SK-N-SH treated with all-trans-retinoic acid at 6 μM for 48 hours (cell line): ENCODE measurements around the gene DEAF1.

Source experiments
- ATAC-seq: fragments of 200-7000 bp; cut with Tn5 transposase; 3 replicates; pipeline ENCODE4 v1.9.1; 2020; ENCODE audit warnings: mild to moderate bottlenecking, moderate library complexity
- BACH2 ChIP-seq: fragments of 250-450 bp; sonication (Bioruptor Pico); IDR thresholded peaks from 2 replicates; pipeline ENCODE4 v1.9.0; 2021; ENCODE audit warnings: mild to moderate bottlenecking, borderline replicate concordance
- CSDC2 ChIP-seq: fragments of 250-450 bp; sonication (Bioruptor Pico); IDR thresholded peaks from 2 replicates; pipeline ENCODE4 v1.5.0; 2020; ENCODE audit warnings: mild to moderate bottlenecking, moderate library complexity
- ESRRG ChIP-seq: fragments of 250-450 bp; sonication (Bioruptor Pico); IDR thresholded peaks from 2 replicates; pipeline ENCODE4 v1.6.1; 2021; ENCODE audit warnings: mild to moderate bottlenecking
- GLIS3 ChIP-seq: fragments of 250-450 bp; sonication (Bioruptor Pico); IDR thresholded peaks from 2 replicates; pipeline ENCODE4 v1.5.0; 2020; ENCODE audit warnings: mild to moderate bottlenecking, moderate library complexity
- OSR1 ChIP-seq: fragments of 250-450 bp; sonication (Bioruptor Pico); IDR thresholded peaks from 2 replicates; pipeline ENCODE4 v1.8.0; 2022; ENCODE audit warnings: moderate library complexity, mild to moderate bottlenecking, inconsistent platforms
- TCF4 ChIP-seq: fragments of 250-450 bp; sonication (Bioruptor Pico); IDR thresholded peaks from 2 replicates; pipeline ENCODE4 v1.8.0; 2021; ENCODE audit warnings: mild to moderate bottlenecking, moderate library complexity, borderline replicate concordance
- TOX ChIP-seq: fragments of 250-450 bp; sonication (Bioruptor Pico); IDR thresholded peaks from 2 replicates; pipeline ENCODE4 v1.8.0; 2021; ENCODE audit warnings: mild to moderate bottlenecking, moderate library complexity, borderline replicate concordance
- ZC3H10 ChIP-seq: fragments of 250-450 bp; sonication (Bioruptor Pico); IDR thresholded peaks from 2 replicates; pipeline ENCODE4 v1.5.1; 2021; ENCODE audit warnings: mild to moderate bottlenecking, moderate library complexity
- ZFP3 ChIP-seq: fragments of 250-450 bp; sonication (Bioruptor Pico); IDR thresholded peaks from 2 replicates; pipeline ENCODE4 v1.5.0; 2020; ENCODE audit warnings: mild to moderate bottlenecking, moderate library complexity
- ZFP30 ChIP-seq: fragments of 450-650 bp; formaldehyde crosslinking; IDR thresholded peaks from 2 replicates; pipeline ENCODE4 v1.5.0; 2022; ENCODE audit warnings: mild to moderate bottlenecking, moderate library complexity
- ZNF70 ChIP-seq: fragments of 450-650 bp; formaldehyde crosslinking; IDR thresholded peaks from 2 replicates; pipeline ENCODE4 v1.5.0; 2020; ENCODE audit warnings: mild to moderate bottlenecking, moderate library complexity
- ZNF8 ChIP-seq: fragments of 450-650 bp; formaldehyde crosslinking; IDR thresholded peaks from 2 replicates; pipeline ENCODE4 v1.5.0; 2020; ENCODE audit warnings: mild to moderate bottlenecking, moderate library complexity
- TF ChIP-seq, protein P1 (sequence below): fragments of 250-450 bp; sonication (Bioruptor Pico); IDR thresholded peaks from 2 replicates; pipeline ENCODE4 v1.8.0; 2020; ENCODE audit warnings: mild to moderate bottlenecking, moderate library complexity, borderline replicate concordance
- TF ChIP-seq, protein P2 (sequence below): fragments of 250-450 bp; sonication (Bioruptor Pico); IDR thresholded peaks from 2 replicates; pipeline ENCODE4 v1.8.0; 2021; ENCODE audit warnings: low read depth, mild to moderate bottlenecking, moderate library complexity, borderline replicate concordance
- TF ChIP-seq, protein P3 (sequence below): fragments of 250-450 bp; sonication (Bioruptor Pico); IDR thresholded peaks from 2 replicates; pipeline ENCODE4 v1.5.1; 2020; ENCODE audit warnings: low read depth, mild to moderate bottlenecking, moderate library complexity
- TF ChIP-seq, protein P4 (sequence below): fragments of 250-450 bp; sonication (Bioruptor Pico); IDR thresholded peaks from 2 replicates; pipeline ENCODE4 v1.5.0; 2020; ENCODE audit warnings: mild to moderate bottlenecking, moderate library complexity
- TF ChIP-seq, protein P5 (sequence below): fragments of 250-450 bp; sonication (Bioruptor Pico); IDR thresholded peaks from 2 replicates; pipeline ENCODE4 v1.5.1; 2021; ENCODE audit warnings: mild to moderate bottlenecking, moderate library complexity

Gene DEAF1

DNA sequence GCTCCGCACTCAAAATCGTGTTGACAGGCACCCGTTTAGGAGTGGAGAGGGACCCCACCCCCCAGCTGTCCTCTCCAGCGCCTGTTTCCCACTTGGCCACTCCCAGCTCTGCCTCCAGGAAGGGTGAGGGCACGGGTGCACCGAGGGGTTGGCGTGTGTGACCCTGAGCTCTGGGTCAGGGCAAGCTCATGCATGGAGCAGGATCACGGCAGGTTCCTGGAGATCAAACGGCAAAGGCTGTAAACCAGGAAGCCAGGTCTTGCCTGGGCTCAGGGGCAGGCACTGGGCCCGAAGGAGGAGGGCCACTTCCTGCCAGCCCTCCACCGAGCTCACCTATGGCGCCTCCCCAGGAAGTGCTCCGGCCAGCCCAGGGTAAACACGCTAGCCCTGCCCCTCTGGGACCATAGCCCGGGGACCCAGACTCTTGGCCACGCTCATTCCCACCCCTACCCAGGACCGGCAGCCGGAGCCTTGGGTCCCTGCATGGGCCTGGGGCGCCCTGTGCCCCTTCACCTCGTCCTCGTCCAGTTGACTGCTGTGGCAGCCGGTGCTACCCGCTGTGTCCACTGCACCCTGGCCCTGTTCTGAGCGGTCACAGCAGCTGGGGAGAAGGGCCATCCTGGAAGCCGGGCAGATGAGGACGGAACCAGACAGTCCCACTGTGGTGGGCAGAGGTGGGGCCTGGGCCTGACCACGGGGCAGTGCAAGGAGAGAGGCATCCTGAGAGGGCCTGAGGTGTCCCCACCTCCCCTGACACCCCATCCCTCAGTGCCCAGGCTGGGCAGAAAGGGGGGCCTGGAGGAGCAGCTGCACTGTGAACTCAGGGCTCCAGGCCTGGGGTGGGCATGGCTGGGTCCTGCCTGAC lies 10.0 kb upstream of the DEAF1 start:
- TF ChIP-seq, protein P1, sequence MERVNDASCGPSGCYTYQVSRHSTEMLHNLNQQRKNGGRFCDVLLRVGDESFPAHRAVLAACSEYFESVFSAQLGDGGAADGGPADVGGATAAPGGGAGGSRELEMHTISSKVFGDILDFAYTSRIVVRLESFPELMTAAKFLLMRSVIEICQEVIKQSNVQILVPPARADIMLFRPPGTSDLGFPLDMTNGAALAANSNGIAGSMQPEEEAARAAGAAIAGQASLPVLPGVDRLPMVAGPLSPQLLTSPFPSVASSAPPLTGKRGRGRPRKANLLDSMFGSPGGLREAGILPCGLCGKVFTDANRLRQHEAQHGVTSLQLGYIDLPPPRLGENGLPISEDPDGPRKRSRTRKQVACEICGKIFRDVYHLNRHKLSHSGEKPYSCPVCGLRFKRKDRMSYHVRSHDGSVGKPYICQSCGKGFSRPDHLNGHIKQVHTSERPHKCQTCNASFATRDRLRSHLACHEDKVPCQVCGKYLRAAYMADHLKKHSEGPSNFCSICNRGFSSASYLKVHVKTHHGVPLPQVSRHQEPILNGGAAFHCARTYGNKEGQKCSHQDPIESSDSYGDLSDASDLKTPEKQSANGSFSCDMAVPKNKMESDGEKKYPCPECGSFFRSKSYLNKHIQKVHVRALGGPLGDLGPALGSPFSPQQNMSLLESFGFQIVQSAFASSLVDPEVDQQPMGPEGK (CRISPR knock-in tag), result no peak
- TF ChIP-seq, protein P2, sequence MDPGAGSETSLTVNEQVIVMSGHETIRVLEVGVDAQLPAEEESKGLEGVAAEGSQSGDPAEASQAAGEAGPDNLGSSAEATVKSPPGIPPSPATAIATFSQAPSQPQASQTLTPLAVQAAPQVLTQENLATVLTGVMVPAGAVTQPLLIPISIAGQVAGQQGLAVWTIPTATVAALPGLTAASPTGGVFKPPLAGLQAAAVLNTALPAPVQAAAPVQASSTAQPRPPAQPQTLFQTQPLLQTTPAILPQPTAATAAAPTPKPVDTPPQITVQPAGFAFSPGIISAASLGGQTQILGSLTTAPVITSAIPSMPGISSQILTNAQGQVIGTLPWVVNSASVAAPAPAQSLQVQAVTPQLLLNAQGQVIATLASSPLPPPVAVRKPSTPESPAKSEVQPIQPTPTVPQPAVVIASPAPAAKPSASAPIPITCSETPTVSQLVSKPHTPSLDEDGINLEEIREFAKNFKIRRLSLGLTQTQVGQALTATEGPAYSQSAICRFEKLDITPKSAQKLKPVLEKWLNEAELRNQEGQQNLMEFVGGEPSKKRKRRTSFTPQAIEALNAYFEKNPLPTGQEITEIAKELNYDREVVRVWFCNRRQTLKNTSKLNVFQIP, result no peak
- TF ChIP-seq OSR1 (CRISPR knock-in tag), result no peak
- ATAC-seq, result no peak

DNA sequence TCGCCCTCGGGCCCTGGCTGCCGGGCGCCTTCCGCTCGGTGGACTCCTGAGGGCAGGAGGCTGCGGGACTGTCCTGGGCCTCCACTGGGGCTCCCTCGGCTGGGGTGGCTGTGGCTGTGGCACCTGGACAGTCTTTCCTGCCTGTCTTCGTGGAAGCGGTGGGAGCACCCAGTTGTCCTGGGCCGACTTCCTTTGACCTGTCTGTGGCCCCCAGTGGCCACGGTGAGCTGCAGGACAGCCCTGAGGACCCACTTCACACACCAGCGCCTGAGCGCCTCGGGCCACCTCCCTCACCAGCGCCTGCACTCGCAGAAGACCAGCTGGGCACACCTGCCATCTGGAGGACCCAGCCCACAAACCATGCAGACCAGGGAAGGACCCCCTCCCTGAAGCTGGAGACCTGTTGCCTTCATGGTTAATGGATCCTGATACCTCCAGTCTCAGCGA lies 9.2 kb upstream of the DEAF1 start:
- no peak for ATAC-seq
- no peak for TF ChIP-seq GLIS3 (CRISPR knock-in tag)
- TF ChIP-seq ZNF8 (CRISPR knock-in tag), result no peak
- no peak for TF ChIP-seq TOX (CRISPR knock-in tag)
- no peak for TF ChIP-seq ZNF70 (CRISPR knock-in tag)
- no peak for TF ChIP-seq ESRRG (CRISPR knock-in tag)
- TF ChIP-seq ZFP3 (CRISPR knock-in tag), result no peak
- TF ChIP-seq BACH2, result no peak
- TF ChIP-seq, protein P2, result no peak
- TF ChIP-seq TCF4 (CRISPR knock-in tag), result no peak
- TF ChIP-seq, protein P3, sequence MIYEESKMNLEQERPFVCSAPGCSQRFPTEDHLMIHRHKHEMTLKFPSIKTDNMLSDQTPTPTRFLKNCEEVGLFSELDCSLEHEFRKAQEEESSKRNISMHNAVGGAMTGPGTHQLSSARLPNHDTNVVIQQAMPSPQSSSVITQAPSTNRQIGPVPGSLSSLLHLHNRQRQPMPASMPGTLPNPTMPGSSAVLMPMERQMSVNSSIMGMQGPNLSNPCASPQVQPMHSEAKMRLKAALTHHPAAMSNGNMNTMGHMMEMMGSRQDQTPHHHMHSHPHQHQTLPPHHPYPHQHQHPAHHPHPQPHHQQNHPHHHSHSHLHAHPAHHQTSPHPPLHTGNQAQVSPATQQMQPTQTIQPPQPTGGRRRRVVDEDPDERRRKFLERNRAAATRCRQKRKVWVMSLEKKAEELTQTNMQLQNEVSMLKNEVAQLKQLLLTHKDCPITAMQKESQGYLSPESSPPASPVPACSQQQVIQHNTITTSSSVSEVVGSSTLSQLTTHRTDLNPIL (CRISPR knock-in tag), result no peak

DNA sequence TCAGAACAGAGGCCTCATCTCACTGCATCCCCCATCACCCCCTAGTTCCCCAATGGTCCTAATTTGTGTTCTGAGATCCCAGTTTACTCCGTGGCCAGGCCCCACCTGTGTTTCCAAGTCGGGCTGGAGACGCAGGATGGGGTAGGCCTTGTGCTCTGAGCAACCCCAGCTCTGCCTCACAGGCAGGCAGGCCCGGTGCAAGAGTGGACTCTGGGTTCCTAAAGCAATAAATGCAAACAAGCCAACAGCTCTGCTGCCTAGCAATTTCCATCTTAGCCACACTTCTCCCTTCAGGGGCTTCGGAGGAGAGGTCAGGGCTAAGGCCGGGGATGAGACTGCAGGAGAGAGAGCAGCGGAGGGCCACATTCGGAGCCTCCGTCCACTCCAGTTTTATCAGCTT lies 8.5 kb upstream of the DEAF1 start:
- no peak for ATAC-seq
- TF ChIP-seq, protein P4, sequence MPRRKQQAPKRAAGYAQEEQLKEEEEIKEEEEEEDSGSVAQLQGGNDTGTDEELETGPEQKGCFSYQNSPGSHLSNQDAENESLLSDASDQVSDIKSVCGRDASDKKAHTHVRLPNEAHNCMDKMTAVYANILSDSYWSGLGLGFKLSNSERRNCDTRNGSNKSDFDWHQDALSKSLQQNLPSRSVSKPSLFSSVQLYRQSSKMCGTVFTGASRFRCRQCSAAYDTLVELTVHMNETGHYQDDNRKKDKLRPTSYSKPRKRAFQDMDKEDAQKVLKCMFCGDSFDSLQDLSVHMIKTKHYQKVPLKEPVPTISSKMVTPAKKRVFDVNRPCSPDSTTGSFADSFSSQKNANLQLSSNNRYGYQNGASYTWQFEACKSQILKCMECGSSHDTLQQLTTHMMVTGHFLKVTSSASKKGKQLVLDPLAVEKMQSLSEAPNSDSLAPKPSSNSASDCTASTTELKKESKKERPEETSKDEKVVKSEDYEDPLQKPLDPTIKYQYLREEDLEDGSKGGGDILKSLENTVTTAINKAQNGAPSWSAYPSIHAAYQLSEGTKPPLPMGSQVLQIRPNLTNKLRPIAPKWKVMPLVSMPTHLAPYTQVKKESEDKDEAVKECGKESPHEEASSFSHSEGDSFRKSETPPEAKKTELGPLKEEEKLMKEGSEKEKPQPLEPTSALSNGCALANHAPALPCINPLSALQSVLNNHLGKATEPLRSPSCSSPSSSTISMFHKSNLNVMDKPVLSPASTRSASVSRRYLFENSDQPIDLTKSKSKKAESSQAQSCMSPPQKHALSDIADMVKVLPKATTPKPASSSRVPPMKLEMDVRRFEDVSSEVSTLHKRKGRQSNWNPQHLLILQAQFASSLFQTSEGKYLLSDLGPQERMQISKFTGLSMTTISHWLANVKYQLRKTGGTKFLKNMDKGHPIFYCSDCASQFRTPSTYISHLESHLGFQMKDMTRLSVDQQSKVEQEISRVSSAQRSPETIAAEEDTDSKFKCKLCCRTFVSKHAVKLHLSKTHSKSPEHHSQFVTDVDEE, result no peak
- no peak for TF ChIP-seq ZNF8 (CRISPR knock-in tag)
- no peak for TF ChIP-seq BACH2
- no peak for TF ChIP-seq ZFP30
- no peak for TF ChIP-seq TOX (CRISPR knock-in tag)
- no peak for TF ChIP-seq TCF4 (CRISPR knock-in tag)
- TF ChIP-seq GLIS3 (CRISPR knock-in tag), result no peak
- TF ChIP-seq, protein P5, sequence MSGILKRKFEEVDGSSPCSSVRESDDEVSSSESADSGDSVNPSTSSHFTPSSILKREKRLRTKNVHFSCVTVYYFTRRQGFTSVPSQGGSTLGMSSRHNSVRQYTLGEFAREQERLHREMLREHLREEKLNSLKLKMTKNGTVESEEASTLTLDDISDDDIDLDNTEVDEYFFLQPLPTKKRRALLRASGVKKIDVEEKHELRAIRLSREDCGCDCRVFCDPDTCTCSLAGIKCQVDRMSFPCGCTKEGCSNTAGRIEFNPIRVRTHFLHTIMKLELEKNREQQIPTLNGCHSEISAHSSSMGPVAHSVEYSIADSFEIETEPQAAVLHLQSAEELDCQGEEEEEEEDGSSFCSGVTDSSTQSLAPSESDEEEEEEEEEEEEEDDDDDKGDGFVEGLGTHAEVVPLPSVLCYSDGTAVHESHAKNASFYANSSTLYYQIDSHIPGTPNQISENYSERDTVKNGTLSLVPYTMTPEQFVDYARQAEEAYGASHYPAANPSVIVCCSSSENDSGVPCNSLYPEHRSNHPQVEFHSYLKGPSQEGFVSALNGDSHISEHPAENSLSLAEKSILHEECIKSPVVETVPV (CRISPR knock-in tag), result no peak
- TF ChIP-seq ZC3H10 (CRISPR knock-in tag), result no peak
- TF ChIP-seq CSDC2 (CRISPR knock-in tag), result no peak
